GM10266 (cell line): ENCODE data around the gene KCNA1.
"Not testable (repeated sequence)": the region's sequence is repeated elsewhere in the genome, so short reads cannot be mapped to it uniquely, and the experiment has no call there.

Experiments
- DNase-seq: peaks from one replicate; pipeline ENCODE4 v3.0.0; 2012; ENCODE audit errors: extremely low spot score
- CTCF ChIP-seq: IDR thresholded peaks from 2 replicates; pipeline ENCODE4 v1.5.1; 2012; ENCODE audit warnings: mild to moderate bottlenecking, low read depth; ENCODE audit not compliant: control insufficient read depth, insufficient read depth; ENCODE audit errors: missing control alignments

Gene KCNA1

DNA sequence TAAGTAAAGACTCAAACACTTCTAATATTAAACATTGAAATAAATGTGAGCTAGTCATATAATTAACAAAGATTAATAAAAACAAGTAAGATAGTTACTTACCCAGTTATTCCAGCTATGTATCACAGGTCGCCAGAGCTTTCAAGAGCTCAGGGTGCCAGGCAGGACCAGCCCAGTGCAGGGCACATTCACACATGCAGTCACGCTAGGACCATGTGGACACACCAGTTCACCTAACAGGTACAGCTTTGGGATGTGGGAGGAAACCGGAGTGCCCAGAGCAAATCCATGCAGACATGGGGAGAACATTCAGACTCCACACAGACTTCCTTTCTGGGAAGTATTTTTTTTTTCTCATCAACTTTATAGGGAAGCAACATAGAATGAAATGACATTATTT is 39.3 kb upstream of the KCNA1 start:
- TF ChIP-seq CTCF: no peak
- DNase-seq: no peak

GRCh38 chr12:4871514-4871913 is 38.2 kb upstream of the KCNA1 start:
- no peak for TF ChIP-seq CTCF
- no peak for DNase-seq

- TF ChIP-seq CTCF: no peak
- DNase-seq: no peak
Observed at GRCh38 chr12:4873947-4874346, 35.8 kb upstream of the KCNA1 start.

- no peak for TF ChIP-seq CTCF
- no peak for DNase-seq
Observed at GRCh38 chr12:4874671-4875070, 35.0 kb upstream of the KCNA1 start.

DNA sequence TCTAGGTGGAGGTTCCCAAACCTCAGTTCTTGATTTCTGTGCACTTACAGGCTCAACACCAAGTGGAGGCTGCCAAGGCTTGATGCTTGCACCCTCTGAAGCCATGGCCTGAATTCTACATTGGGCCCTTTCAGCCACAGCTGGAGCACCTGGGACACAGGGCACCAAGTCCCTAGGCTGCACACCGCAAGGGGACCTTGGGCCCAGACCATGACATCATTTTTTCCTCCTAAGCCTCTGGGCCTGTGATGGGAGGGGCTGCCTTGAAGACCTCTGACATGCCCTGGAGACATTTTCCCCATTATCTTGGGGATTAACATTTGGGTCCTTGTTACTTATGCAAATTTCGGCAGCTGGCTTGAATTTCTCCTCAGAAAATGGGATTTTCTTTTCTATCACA is 30.2 kb upstream of the KCNA1 start:
- DNase-seq: not testable (repeated sequence)

- TF ChIP-seq CTCF: no peak
- no peak for DNase-seq
Observed at GRCh38 chr12:4881266-4882064, 28.2 kb upstream of the KCNA1 start.

DNA sequence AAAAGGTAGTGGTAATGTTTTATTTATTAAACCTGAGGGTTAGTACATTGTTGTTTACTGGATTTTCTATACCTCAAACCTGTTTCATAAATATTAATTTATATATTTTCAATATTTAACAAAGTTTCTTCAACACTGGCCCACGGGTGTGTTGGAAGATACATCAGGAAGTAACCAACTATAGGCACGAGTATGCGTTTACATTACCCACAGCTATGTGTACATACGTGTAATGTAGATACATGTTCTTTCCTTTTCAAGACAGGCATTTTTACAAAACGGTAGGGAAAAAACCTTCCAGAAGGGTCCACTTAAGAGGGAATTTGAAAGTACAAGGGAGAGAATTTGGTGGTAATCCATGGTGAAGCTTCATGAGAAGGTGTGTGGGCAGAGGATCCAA is 17.8 kb upstream of the KCNA1 start:
- no peak for TF ChIP-seq CTCF
- DNase-seq: no peak

DNA sequence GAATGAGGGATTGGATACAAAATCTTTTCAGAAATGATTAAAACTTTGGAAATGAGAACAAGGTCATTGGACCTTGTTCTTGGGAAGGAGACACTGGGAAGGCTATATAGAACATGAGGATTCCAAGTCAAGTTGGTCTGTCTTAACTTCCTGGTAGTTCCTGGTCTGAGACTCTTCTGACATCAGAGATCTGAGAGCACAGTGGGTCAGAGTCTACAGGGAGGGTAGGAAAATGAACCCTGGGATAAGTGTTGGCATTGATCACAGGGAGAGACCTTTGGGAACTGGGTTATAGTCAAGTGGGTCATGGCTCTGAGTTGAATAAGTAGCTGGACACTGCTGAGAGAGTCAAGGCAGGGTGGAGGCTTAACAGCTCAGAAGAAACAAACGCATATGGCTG is 17.3 kb upstream of the KCNA1 start:
- TF ChIP-seq CTCF: no peak
- no peak for DNase-seq
